Activated CD8-positive, alpha-beta T cell treated with anti-CD3 and anti-CD28 coated beads, Interleukin-2, amount 10 ng/mL, durations not matched to agents 7 days and 5 days (primary cell): ENCODE data around the gene OR9A2. TPM values are rescaled to one million over a fixed set of nuclear protein-coding genes. Genes with fewer than 3 reads are reported as not detected.

Experiments
- ATAC-seq: fragments of 150-1000 bp; cut with Tn5 transposase; one replicate; pipeline ENCODE4 v1.10.0; 2021; ENCODE audit warnings: moderate library complexity
- CTCF ChIA-PET: fragments of 350-600 bp; sonication (Branson Sonifier 250); formaldehyde crosslinking; loops from one replicate; lab custom pipeline; 2021; ENCODE audit warnings: antibody characterized with exemption; lab: Charles Lee
- POLR2A ChIA-PET: fragments of 350-600 bp; sonication (Branson Sonifier 250); formaldehyde crosslinking; loops from one replicate; lab custom pipeline; 2021; ENCODE audit warnings: antibody characterized with exemption; lab: Charles Lee
- DNase-seq: peaks from one replicate; pipeline ENCODE4 v3.0.0-alpha.2; 2020
- H3K27ac Mint-ChIP-seq: one replicate; pipeline ENCODE4 v1.8.0; 2021; ENCODE audit warnings: mild to moderate bottlenecking, mixed read lengths
- H3K27me3 Mint-ChIP-seq: one replicate; pipeline ENCODE4 v1.8.0; 2021; ENCODE audit warnings: low read depth, mixed read lengths
- H3K36me3 Mint-ChIP-seq: one replicate; pipeline ENCODE4 v1.8.0; 2021; ENCODE audit warnings: low read depth, mixed read lengths
- H3K4me1 Mint-ChIP-seq: one replicate; pipeline ENCODE4 v1.8.0; 2021; ENCODE audit warnings: low read depth, mixed read lengths
- H3K4me3 Mint-ChIP-seq: one replicate; pipeline ENCODE4 v1.8.0; 2021; ENCODE audit warnings: mild to moderate bottlenecking, mixed read lengths
- H3K9me3 Mint-ChIP-seq: one replicate; pipeline ENCODE4 v1.8.0; 2022; ENCODE audit warnings: mixed read lengths; ENCODE audit not compliant: insufficient read depth
- total RNA-seq, 2 experiments: library from RNA; stranded (reverse); gene quantifications; one replicate each; pipeline ENCODE4 v1.2.3, GENCODE V29; 2021

The OR9A2 gene
- total RNA-seq = not detected

- Mint-ChIP-seq H3K36me3 (no peaks in the 10 kb centered on the region), H3K9me3 (no peaks in the 10 kb centered on the region), H3K4me1 (peaks cover 6% of the 10 kb centered on the region), H3K4me3 (no peak within 1 kb of the TSS), H3K27me3 (peaks cover 3% of the 10 kb centered on the region), H3K27ac (no peak within 1 kb of the TSS)
- DNase-seq = no peak
- no peak for ATAC-seq
- ChIA-PET CTCF (no interaction called here), POLR2A (no interaction called here)
These were observed at the start of gene OR9A2 for GRCh38 chr7:143027032-143027431. Gene OR9A2, minus strand, starts transcription at chr7:143027132. Its CDS starts 0 bp downstream, at chr7:143027132.

GRCh38 chr7:143074141-143074540 lies 47.2 kb upstream of the OR9A2 start:
- Mint-ChIP-seq H3K9me3 (no peaks in the 10 kb centered on the region), H3K4me3 (no peak overlapping the region), H3K27me3 (no peaks in the 10 kb centered on the region), H3K4me1 (no peaks in the 10 kb centered on the region), H3K27ac (no peak overlapping the region), H3K36me3 (no peaks in the 10 kb centered on the region)
- CTCF ChIA-PET = no interaction called here
- DNase-seq = no peak
- POLR2A ChIA-PET = no interaction called here
- ATAC-seq = no peak

GRCh38 chr7:143073556-143073955 lies 46.6 kb upstream of the OR9A2 start:
- H3K27me3 Mint-ChIP-seq = no peaks in the 10 kb centered on the region
- no peaks in the 10 kb centered on the region for H3K36me3 Mint-ChIP-seq
- DNase-seq (no peak), ATAC-seq (no peak)
- POLR2A ChIA-PET = no interaction called here
- H3K4me3 Mint-ChIP-seq = no peak overlapping the region
- H3K27ac Mint-ChIP-seq = no peak overlapping the region
- H3K4me1 Mint-ChIP-seq = no peaks in the 10 kb centered on the region
- CTCF ChIA-PET = no interaction called here
- no peaks in the 10 kb centered on the region for H3K9me3 Mint-ChIP-seq

GRCh38 chr7:143069912-143070500 lies 43.1 kb upstream of the OR9A2 start:
- DNase-seq = no peak
- H3K27me3 Mint-ChIP-seq = no peaks in the 10 kb centered on the region
- no peak overlapping the region for H3K27ac Mint-ChIP-seq
- ATAC-seq = no peak
- no peaks in the 10 kb centered on the region for H3K36me3 Mint-ChIP-seq
- no peak overlapping the region for H3K4me3 Mint-ChIP-seq
- H3K4me1 Mint-ChIP-seq = no peaks in the 10 kb centered on the region
- no peaks in the 10 kb centered on the region for H3K9me3 Mint-ChIP-seq
- POLR2A ChIA-PET = no interaction called here
- CTCF ChIA-PET = no interaction called here

GRCh38 chr7:143068446-143068845 lies 41.5 kb upstream of the OR9A2 start:
- no peak overlapping the region for H3K4me3 Mint-ChIP-seq
- H3K27ac Mint-ChIP-seq = no peak overlapping the region
- no peaks in the 10 kb centered on the region for H3K9me3 Mint-ChIP-seq
- H3K36me3 Mint-ChIP-seq = no peaks in the 10 kb centered on the region
- H3K27me3 Mint-ChIP-seq = no peaks in the 10 kb centered on the region
- no peak for ATAC-seq
- ChIA-PET POLR2A (no interaction called here), CTCF (no interaction called here)
- H3K4me1 Mint-ChIP-seq = no peaks in the 10 kb centered on the region
- DNase-seq = no peak

- ChIA-PET POLR2A (no interaction called here), CTCF (no interaction called here)
- Mint-ChIP-seq H3K4me1 (no peaks in the 10 kb centered on the region), H3K9me3 (no peaks in the 10 kb centered on the region), H3K36me3 (no peaks in the 10 kb centered on the region), H3K27me3 (no peaks in the 10 kb centered on the region), H3K4me3 (no peak overlapping the region), H3K27ac (no peak overlapping the region)
- ATAC-seq = no peak
- DNase-seq = no peak
These were observed 36.8 kb upstream of the OR9A2 start for GRCh38 chr7:143063741-143064140.

GRCh38 chr7:143055754-143056153 lies 28.8 kb upstream of the OR9A2 start:
- no peaks in the 10 kb centered on the region for H3K4me1 Mint-ChIP-seq
- H3K9me3 Mint-ChIP-seq = no peaks in the 10 kb centered on the region
- H3K36me3 Mint-ChIP-seq = no peaks in the 10 kb centered on the region
- H3K4me3 Mint-ChIP-seq = no peak overlapping the region
- DNase-seq = no peak
- ChIA-PET POLR2A (no interaction called here), CTCF (no interaction called here)
- no peak for ATAC-seq
- no peak overlapping the region for H3K27ac Mint-ChIP-seq
- H3K27me3 Mint-ChIP-seq = no peaks in the 10 kb centered on the region

- DNase-seq (no peak), ATAC-seq (no peak)
- POLR2A ChIA-PET = no interaction called here
- Mint-ChIP-seq H3K27ac (no peak overlapping the region), H3K36me3 (no peaks in the 10 kb centered on the region), H3K4me1 (no peaks in the 10 kb centered on the region), H3K9me3 (no peaks in the 10 kb centered on the region), H3K4me3 (no peak overlapping the region), H3K27me3 (no peaks in the 10 kb centered on the region)
- CTCF ChIA-PET = interaction anchor here (1.1 kb wide), 1 partner anchor 47 kb away, joined by 4 read pairs; no protein-coding TSS in a partner anchor
These were observed 27.7 kb upstream of the OR9A2 start for GRCh38 chr7:143054621-143055020.

GRCh38 chr7:143052041-143052440 lies 25.1 kb upstream of the OR9A2 start, which contains the start of gene OR6V1:
Gene OR6V1, plus strand, starts transcription at chr7:143052341. Its CDS starts 0 bp downstream, at chr7:143052341.
- no peak within 1 kb of the TSS for H3K4me3 Mint-ChIP-seq
- no peaks in the 10 kb centered on the region for H3K4me1 Mint-ChIP-seq
- H3K27ac Mint-ChIP-seq = no peak within 1 kb of the TSS
- POLR2A ChIA-PET = no interaction called here
- ATAC-seq (no peak), DNase-seq (no peak)
- no peaks in the 10 kb centered on the region for H3K27me3 Mint-ChIP-seq
- no peaks in the 10 kb centered on the region for H3K36me3 Mint-ChIP-seq
- CTCF ChIA-PET = no interaction called here
- no peaks in the 10 kb centered on the region for H3K9me3 Mint-ChIP-seq

GRCh38 chr7:143050931-143051330 lies 24.0 kb upstream of the OR9A2 start:
- Mint-ChIP-seq H3K4me3 (no peak overlapping the region), H3K36me3 (no peaks in the 10 kb centered on the region), H3K27ac (no peak overlapping the region), H3K4me1 (no peaks in the 10 kb centered on the region), H3K9me3 (no peaks in the 10 kb centered on the region), H3K27me3 (peaks cover 3% of the 10 kb centered on the region)
- POLR2A ChIA-PET = interaction anchor here (0.7 kb wide), 1 partner anchor 770 kb away, joined by 3 read pairs; no protein-coding TSS in a partner anchor
- no peak for DNase-seq
- CTCF ChIA-PET = interaction anchor here (1.8 kb wide), 1 partner anchor 164 kb away, joined by 5 read pairs; no protein-coding TSS in a partner anchor
- ATAC-seq = no peak

GRCh38 chr7:143049362-143049761 lies 22.4 kb upstream of the OR9A2 start:
- no peaks in the 10 kb centered on the region for H3K9me3 Mint-ChIP-seq
- H3K4me1 Mint-ChIP-seq = no peaks in the 10 kb centered on the region

GRCh38 chr7:143048827-143049226 lies 21.9 kb upstream of the OR9A2 start:
- Mint-ChIP-seq H3K27ac (no peak overlapping the region), H3K36me3 (no peaks in the 10 kb centered on the region), H3K9me3 (no peaks in the 10 kb centered on the region), H3K4me1 (no peaks in the 10 kb centered on the region), H3K4me3 (no peak overlapping the region), H3K27me3 (peaks cover 7% of the 10 kb centered on the region)
- ChIA-PET CTCF (no interaction called here), POLR2A (no interaction called here)
- DNase-seq (no peak), ATAC-seq (no peak)

More at GRCh38 chr7:143049362-143049761, 22.4 kb upstream of the OR9A2 start:
- Mint-ChIP-seq H3K4me3 (no peak overlapping the region), H3K27ac (no peak overlapping the region), H3K36me3 (no peaks in the 10 kb centered on the region), H3K27me3 (peaks cover 7% of the 10 kb centered on the region)
- ATAC-seq = no peak
- ChIA-PET CTCF (no interaction called here), POLR2A (no interaction called here)
- DNase-seq = no peak
